Loucy (cell line): ENCODE data around the gene KIR2DL4.
"Not testable (repeated sequence)": the region's sequence is repeated elsewhere in the genome, so short reads cannot be mapped to it uniquely, and the experiment has no call there.

ENCODE experiments used
- H2AFZ ChIP-seq: fragments of 200-600 bp; sonication (generic); 2 replicates; pipeline ENCODE4 v1.6.0; 2016; ENCODE audit warnings: antibody characterized with exemption, mild to moderate bottlenecking, low read length, moderate library complexity
- H3F3A ChIP-seq: fragments of 200-600 bp; 2 replicates; pipeline ENCODE4 v1.6.0; 2016; ENCODE audit warnings: antibody characterized with exemption, low read depth, mild to moderate bottlenecking
- H3K27me3 ChIP-seq: fragments of 200-600 bp; sonication (generic); 2 replicates; pipeline ENCODE4 v1.6.1; 2014; ENCODE audit warnings: low read length, mild to moderate bottlenecking; ENCODE audit not compliant: insufficient read depth, poor library complexity, severe bottlenecking
- H3K36me3 ChIP-seq: fragments of 200-600 bp; sonication (generic); 2 replicates; pipeline ENCODE4 v1.6.1; 2016; ENCODE audit warnings: low read length; ENCODE audit not compliant: insufficient read depth
- H3K4me1 ChIP-seq: fragments of 200-600 bp; sonication (generic); 2 replicates; pipeline ENCODE4 v1.5.1; 2014; ENCODE audit warnings: low read length, mild to moderate bottlenecking; ENCODE audit not compliant: insufficient read depth, poor library complexity, severe bottlenecking
- H3K4me2 ChIP-seq: fragments of 200-600 bp; sonication (generic); 2 replicates; pipeline ENCODE4 v1.6.0; 2014; ENCODE audit warnings: antibody characterized with exemption, low read length, low read depth, mild to moderate bottlenecking; ENCODE audit not compliant: poor library complexity, severe bottlenecking
- H3K4me3 ChIP-seq: fragments of 200-600 bp; sonication (generic); 2 replicates; pipeline ENCODE4 v1.5.1; 2014; ENCODE audit warnings: low read length, mild to moderate bottlenecking, mixed read lengths; ENCODE audit not compliant: poor library complexity, severe bottlenecking
- H3K79me2 ChIP-seq: fragments of 200-600 bp; sonication (generic); 2 replicates; pipeline ENCODE4 v1.6.1; 2014; ENCODE audit warnings: low read length; ENCODE audit not compliant: insufficient read depth
- H3K9ac ChIP-seq: fragments of 200-600 bp; sonication (generic); 2 replicates; pipeline ENCODE4 v1.6.0; 2014; ENCODE audit warnings: mild to moderate bottlenecking, low read depth, low read length, moderate library complexity; ENCODE audit not compliant: poor library complexity, severe bottlenecking
- H3K9me2 ChIP-seq: fragments of 200-600 bp; sonication (generic); replicated peaks from 2 replicates; pipeline ENCODE4 v1.6.1; 2016; ENCODE audit warnings: low read depth, low read length, mixed read lengths
- H3K9me3 ChIP-seq: fragments of 200-600 bp; sonication (generic); 2 replicates; pipeline ENCODE4 v1.6.1; 2014; ENCODE audit warnings: mild to moderate bottlenecking, antibody characterized with exemption, low read length, low read depth; ENCODE audit not compliant: insufficient read depth
- H4K20me1 ChIP-seq: fragments of 200-600 bp; sonication (generic); 2 replicates; pipeline ENCODE4 v1.6.0; 2014; ENCODE audit warnings: antibody characterized with exemption, low read length, mild to moderate bottlenecking; ENCODE audit not compliant: insufficient read depth, poor library complexity, severe bottlenecking
- CTCF ChIP-seq: fragments of 200-600 bp; sonication (generic); conservative IDR thresholded peaks from 2 replicates; pipeline ENCODE4 v1.5.1; 2014; ENCODE audit warnings: mild to moderate bottlenecking, antibody characterized with exemption, low read length
- EZH2phosphoT487 ChIP-seq: fragments of 200-600 bp; IDR thresholded peaks from 2 replicates; pipeline ENCODE4 v1.6.1; 2018; ENCODE audit warnings: antibody characterized with exemption, mild to moderate bottlenecking, moderate library complexity, borderline replicate concordance

Gene KIR2DL4

GRCh38 chr19:54803410-54803809 lies at the start of gene KIR2DL4:
Gene KIR2DL4, plus strand, starts transcription at chr19:54803610. Its CDS starts 42 bp downstream, at chr19:54803652.
- no peak within 1 kb of the TSS for H2AFZ ChIP-seq
- no peak for TF ChIP-seq CTCF
- no peak for TF ChIP-seq EZH2phosphoT487
- no peaks in the 10 kb centered on the region for H3K9me3 ChIP-seq
- no peaks in the 10 kb centered on the region for H3F3A ChIP-seq
- no peaks in the 10 kb centered on the region for H4K20me1 ChIP-seq
- H3K79me2 ChIP-seq, result no peaks in the 10 kb centered on the region
- no peaks in the 10 kb centered on the region for H3K9me2 ChIP-seq
- H3K4me1 ChIP-seq, result no peaks in the 10 kb centered on the region
- H3K36me3 ChIP-seq, result no peaks in the 10 kb centered on the region
- H3K9ac ChIP-seq, result no peak within 1 kb of the TSS
- no peaks in the 10 kb centered on the region for H3K27me3 ChIP-seq
- no peak within 1 kb of the TSS for H3K4me3 ChIP-seq
- no peak within 1 kb of the TSS for H3K4me2 ChIP-seq

GRCh38 chr19:54756204-54757110 lies 47.0 kb upstream of the KIR2DL4 start:
- H3K4me1 ChIP-seq, H3K9me2 ChIP-seq, H2AFZ ChIP-seq, H3F3A ChIP-seq, H4K20me1 ChIP-seq, H3K4me3 ChIP-seq, H3K9me3 ChIP-seq, H3K27me3 ChIP-seq, H3K36me3 ChIP-seq, H3K79me2 ChIP-seq, H3K9ac ChIP-seq, H3K4me2 ChIP-seq: not testable (repeated sequence)

- H4K20me1 ChIP-seq, H3K79me2 ChIP-seq, H3K9me2 ChIP-seq, H3K9me3 ChIP-seq, H3K27me3 ChIP-seq, H3K36me3 ChIP-seq, H3K4me1 ChIP-seq, H2AFZ ChIP-seq, H3K4me2 ChIP-seq, H3K9ac ChIP-seq, H3K4me3 ChIP-seq, H3F3A ChIP-seq: not testable (repeated sequence)
These were observed 44.8 kb upstream of the KIR2DL4 start for GRCh38 chr19:54758577-54758976.

- H3K9me2 ChIP-seq, H3K4me2 ChIP-seq, H3K9ac ChIP-seq, H3K79me2 ChIP-seq, H3K36me3 ChIP-seq, H3F3A ChIP-seq, H2AFZ ChIP-seq, H3K4me1 ChIP-seq, H3K27me3 ChIP-seq, H4K20me1 ChIP-seq, H3K4me3 ChIP-seq, H3K9me3 ChIP-seq: not testable (repeated sequence)
These were observed 39.2 kb upstream of the KIR2DL4 start for GRCh38 chr19:54764219-54764618.

GRCh38 chr19:54766464-54766863 lies 36.9 kb upstream of the KIR2DL4 start:
- H4K20me1 ChIP-seq, H3K79me2 ChIP-seq, H3K9me3 ChIP-seq, H3K27me3 ChIP-seq, H3K9me2 ChIP-seq, H3K36me3 ChIP-seq, H3F3A ChIP-seq, H2AFZ ChIP-seq, H3K9ac ChIP-seq, H3K4me2 ChIP-seq, H3K4me1 ChIP-seq, H3K4me3 ChIP-seq: not testable (repeated sequence)

GRCh38 chr19:54769646-54770045 lies 33.8 kb upstream of the KIR2DL4 start, which contains the start of gene KIR2DL1:
Gene KIR2DL1, plus strand, starts transcription at chr19:54769793. Its CDS starts 58 bp downstream, at chr19:54769851.
- H4K20me1 ChIP-seq, H3K4me2 ChIP-seq, H3K9me2 ChIP-seq, H3K36me3 ChIP-seq, H3K79me2 ChIP-seq, H3F3A ChIP-seq, H2AFZ ChIP-seq, H3K9me3 ChIP-seq, H3K4me1 ChIP-seq, H3K4me3 ChIP-seq, H3K9ac ChIP-seq, H3K27me3 ChIP-seq: not testable (repeated sequence)
